Measurements from ENCODE around the gene ZNF184.

- TF ChIP-seq CTCF (IDR thresholded peaks at IDR 0.05), result no peak
- no peak for TF ChIP-seq POLR2A (IDR thresholded peaks at IDR 0.05)
Measured at GRCh38 chr6:27505209-27506027, 32.5 kb upstream of the ZNF184 start.
